Vagina (tissue), 2 donors: ENCODE data around the gene TAL1. TPM values are rescaled to one million over a fixed set of nuclear protein-coding genes. Genes with fewer than 3 reads are reported as not detected.
A peak's percentile ranks its signal among the peaks of the same experiment; 100 is the strongest.

Experiments
- DNase-seq, 2 donors: peaks; one replicate each; pipeline ENCODE4 v3.0.0-alpha.2; 2017; ENCODE audit errors: extremely low spot score in 2 of 2
- H3K27ac ChIP-seq: fragments of 200-600 bp; sonication (generic); one replicate; pipeline ENCODE4 v1.5.1; 2019
- H3K27me3 ChIP-seq: fragments of 200-600 bp; sonication (generic); one replicate; pipeline ENCODE4 v1.5.1; 2019
- H3K36me3 ChIP-seq, 2 donors: fragments of 200-600 bp; sonication (generic); one replicate each; pipeline ENCODE4 v1.5.1; 2017 to 2019
- H3K4me1 ChIP-seq: fragments of 200-600 bp; sonication (generic); one replicate; pipeline ENCODE4 v1.5.1; 2019
- H3K4me3 ChIP-seq, 2 donors: fragments of 200-600 bp; sonication (generic); 1 replicate in 1 of 2; 2 replicates in 1 of 2; pipeline ENCODE4 v1.5.1; 2016 to 2019
- H3K9me3 ChIP-seq: fragments of 200-600 bp; sonication (generic); one replicate; pipeline ENCODE4 v1.5.1; 2019
- POLR2A ChIP-seq, 2 donors: fragments of 450-650 bp; IDR thresholded peaks; one replicate each; pipeline ENCODE4 v1.6.1; 2017; ENCODE audit warnings: antibody characterized with exemption in 2 of 2, mild to moderate bottlenecking in 2 of 2, moderate library complexity in 2 of 2
- POLR2AphosphoS5 ChIP-seq, 2 donors: sonication (generic); formaldehyde crosslinking; IDR thresholded peaks; one replicate each; pipeline ENCODE4 v1.9.0; 2017; ENCODE audit warnings: antibody characterized with exemption in 2 of 2, mild to moderate bottlenecking in 2 of 2, low read depth in 1 of 2; ENCODE audit not compliant: insufficient read depth in 1 of 2
- intact Hi-C: fragments of 100-400 bp; cut with DNase I; formaldehyde crosslinking; loops from one replicate; pipeline ENCODE4 v1.15.1; 2023
- total RNA-seq: library from RNA; depleted of rRNA; stranded (reverse); fragments of >200 nt; gene quantifications from one replicate; pipeline ENCODE4 v1.2.3, GENCODE V29; 2016
- TF ChIP-seq, protein P1 (sequence below), 3 experiments: fragments of 450-650 bp in 2 of 3; fragments of 200-600 bp in 1 of 3; sonication (generic) in 1 of 3; IDR thresholded peaks; one replicate each; pipeline ENCODE4 v1.5.1; 2017 to 2019; ENCODE audit warnings: antibody characterized with exemption in 3 of 3, mild to moderate bottlenecking in 2 of 3, moderate library complexity in 2 of 3

The TAL1 gene
- total RNA-seq, 1 donor from 2014 or later, result 7.1 TPM

DNA sequence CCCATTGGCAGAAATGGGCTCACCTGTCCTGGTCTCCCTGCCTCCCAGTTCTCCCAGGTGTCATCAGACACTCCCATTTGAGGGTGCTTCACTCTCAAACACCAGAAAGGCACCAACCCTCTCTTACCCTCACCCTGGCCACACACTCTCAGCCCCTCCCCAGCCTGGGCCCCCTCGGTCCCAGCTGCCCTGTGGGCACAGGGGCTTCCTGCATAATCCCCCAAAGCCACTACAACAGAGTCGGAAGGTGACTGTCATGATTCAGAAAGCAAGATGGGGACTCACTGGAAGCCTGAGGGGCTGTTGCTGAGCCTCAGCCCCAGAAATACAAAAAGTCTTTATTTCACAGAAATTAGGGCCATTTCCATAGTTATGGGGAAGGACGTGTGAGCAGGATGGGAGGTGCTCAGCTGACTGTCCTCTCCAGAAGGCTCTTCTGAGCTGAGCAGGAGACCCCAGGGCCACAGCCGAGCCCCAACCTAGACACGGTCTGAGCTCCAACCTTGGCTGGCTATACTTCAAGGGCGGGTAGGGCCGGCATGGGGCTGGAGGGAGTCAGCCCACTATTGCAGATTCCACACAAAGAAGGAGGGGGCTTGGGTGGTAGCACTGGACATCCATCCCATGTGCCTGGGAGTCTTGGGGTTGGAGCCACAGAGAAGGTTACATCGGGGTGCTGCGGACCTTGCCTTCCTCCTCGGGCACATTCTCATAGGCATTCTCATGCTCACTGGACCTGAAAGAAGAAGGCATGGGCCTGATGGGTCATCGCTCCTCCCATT is 48.5 kb downstream of the TAL1 start:
- TF ChIP-seq POLR2A (IDR thresholded peaks at IDR 0.05), result no peak
- TF ChIP-seq, protein P1, sequence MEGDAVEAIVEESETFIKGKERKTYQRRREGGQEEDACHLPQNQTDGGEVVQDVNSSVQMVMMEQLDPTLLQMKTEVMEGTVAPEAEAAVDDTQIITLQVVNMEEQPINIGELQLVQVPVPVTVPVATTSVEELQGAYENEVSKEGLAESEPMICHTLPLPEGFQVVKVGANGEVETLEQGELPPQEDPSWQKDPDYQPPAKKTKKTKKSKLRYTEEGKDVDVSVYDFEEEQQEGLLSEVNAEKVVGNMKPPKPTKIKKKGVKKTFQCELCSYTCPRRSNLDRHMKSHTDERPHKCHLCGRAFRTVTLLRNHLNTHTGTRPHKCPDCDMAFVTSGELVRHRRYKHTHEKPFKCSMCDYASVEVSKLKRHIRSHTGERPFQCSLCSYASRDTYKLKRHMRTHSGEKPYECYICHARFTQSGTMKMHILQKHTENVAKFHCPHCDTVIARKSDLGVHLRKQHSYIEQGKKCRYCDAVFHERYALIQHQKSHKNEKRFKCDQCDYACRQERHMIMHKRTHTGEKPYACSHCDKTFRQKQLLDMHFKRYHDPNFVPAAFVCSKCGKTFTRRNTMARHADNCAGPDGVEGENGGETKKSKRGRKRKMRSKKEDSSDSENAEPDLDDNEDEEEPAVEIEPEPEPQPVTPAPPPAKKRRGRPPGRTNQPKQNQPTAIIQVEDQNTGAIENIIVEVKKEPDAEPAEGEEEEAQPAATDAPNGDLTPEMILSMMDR (IDR thresholded peaks at IDR 0.05), result no peak
- TF ChIP-seq POLR2AphosphoS5 (IDR thresholded peaks at IDR 0.05; ENCODE audit: insufficient read depth in 1 of 2, low read depth in 1 of 2), result no peak
- no peak for DNase-seq
- Histone ChIP-seq H3K27ac (no peak overlapping the region), H3K36me3 (no peaks in the 10 kb centered on the region), H3K9me3 (no peaks in the 10 kb centered on the region), H3K4me3 (no peak overlapping the region), H3K4me1 (peaks cover 9% of the 10 kb centered on the region), H3K27me3 (no peaks in the 10 kb centered on the region)
- intact Hi-C loops, result loop anchor here (10.0 kb wide), 2 partner anchors 241 to 541 kb away; no protein-coding TSS in a partner anchor

DNA sequence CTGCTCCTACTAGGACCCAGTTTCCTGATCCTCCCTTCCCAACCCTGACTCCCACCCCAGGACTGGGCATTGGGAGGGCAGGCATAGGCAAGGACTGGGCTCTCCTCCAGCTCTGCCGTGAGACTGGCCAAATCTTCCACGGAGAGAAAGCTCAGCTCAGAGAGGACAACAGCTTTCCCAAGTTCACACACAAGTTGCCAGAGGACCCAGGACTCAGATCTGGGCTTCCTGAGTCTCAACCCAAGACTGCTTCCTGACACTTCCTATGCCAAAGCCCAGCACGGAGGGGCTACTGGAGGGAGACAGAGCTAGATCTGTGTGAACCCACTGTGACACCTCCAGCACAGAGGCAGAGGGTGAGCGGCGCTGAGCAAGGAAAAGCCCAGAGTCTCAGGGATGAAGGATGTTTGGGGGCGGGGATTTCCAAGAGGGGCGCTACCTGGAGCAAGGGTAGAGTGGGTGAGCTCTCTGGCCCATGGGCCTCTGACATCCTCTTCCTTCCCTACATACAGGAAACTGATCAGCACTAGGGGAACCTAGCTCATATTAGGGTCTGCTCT is 49.3 kb downstream of the TAL1 start:
- peak in 1 of 2 donors; percentile 78 for DNase-seq
- H3K4me1 ChIP-seq, result peaks cover 9% of the 10 kb centered on the region
- H3K4me3 ChIP-seq, result no peak overlapping the region
- no peaks in the 10 kb centered on the region for H3K27me3 ChIP-seq
- intact Hi-C loops, result loop anchor here (10.0 kb wide), 2 partner anchors 242 to 542 kb away; no protein-coding TSS in a partner anchor
- no peaks in the 10 kb centered on the region for H3K9me3 ChIP-seq
- TF ChIP-seq POLR2AphosphoS5 (IDR thresholded peaks at IDR 0.05; ENCODE audit: insufficient read depth in 1 of 2, low read depth in 1 of 2) (no peak), POLR2A (IDR thresholded peaks at IDR 0.05) (no peak)
- TF ChIP-seq, protein P1 (IDR thresholded peaks at IDR 0.05), result no peak
- H3K27ac ChIP-seq, result no peak overlapping the region
- H3K36me3 ChIP-seq, result no peaks in the 10 kb centered on the region

DNA sequence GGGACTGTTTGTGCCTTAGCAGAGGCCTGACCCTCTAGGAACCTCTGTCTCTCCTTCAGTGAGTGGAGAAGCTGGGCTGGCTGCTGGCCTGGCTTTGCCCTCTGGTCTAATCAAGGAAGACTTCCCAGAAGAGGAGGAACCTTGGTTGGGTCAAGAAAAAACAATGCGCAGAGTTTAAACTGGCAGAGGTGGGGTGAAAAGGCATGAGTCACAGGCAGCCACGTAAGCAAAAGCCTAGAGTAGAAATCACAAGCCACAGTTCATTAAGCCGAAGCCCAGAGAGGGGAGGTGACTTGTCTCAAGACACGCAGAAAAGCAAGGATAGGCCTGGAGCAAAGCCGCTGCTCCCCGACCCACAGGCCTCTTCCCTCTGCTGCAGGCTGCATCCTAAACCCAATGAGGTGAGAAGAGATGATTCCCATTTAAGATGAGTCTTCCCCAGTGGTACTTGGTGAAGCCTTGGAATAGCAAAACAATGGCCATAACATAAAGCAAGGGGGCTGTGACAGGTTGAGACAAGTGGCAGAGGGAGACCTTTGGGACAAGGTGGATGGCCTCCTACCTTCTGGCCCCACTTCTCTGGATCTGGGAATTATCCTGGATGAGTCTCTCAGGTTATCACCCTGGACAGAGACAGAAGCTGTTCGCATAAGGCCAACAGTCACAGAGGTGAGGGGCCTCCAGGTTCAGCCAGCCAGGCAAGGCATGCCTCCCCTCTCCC is 49.9 kb downstream of the TAL1 start:
- Histone ChIP-seq H3K9me3 (no peaks in the 10 kb centered on the region), H3K4me1 (peaks cover 9% of the 10 kb centered on the region), H3K36me3 (no peaks in the 10 kb centered on the region), H3K4me3 (no peak overlapping the region), H3K27ac (no peak overlapping the region), H3K27me3 (no peaks in the 10 kb centered on the region)
- TF ChIP-seq POLR2A (IDR thresholded peaks at IDR 0.05), result no peak
- TF ChIP-seq, protein P1 (IDR thresholded peaks at IDR 0.05), result no peak
- TF ChIP-seq POLR2AphosphoS5 (IDR thresholded peaks at IDR 0.05; ENCODE audit: insufficient read depth in 1 of 2, low read depth in 1 of 2), result peak in 1 of 2 donors; percentile 18
- peak in 1 of 2 donors; percentile 64 for DNase-seq
- intact Hi-C loops, result loop anchor here (10.0 kb wide), 2 partner anchors 243 to 543 kb away; no protein-coding TSS in a partner anchor

DNA sequence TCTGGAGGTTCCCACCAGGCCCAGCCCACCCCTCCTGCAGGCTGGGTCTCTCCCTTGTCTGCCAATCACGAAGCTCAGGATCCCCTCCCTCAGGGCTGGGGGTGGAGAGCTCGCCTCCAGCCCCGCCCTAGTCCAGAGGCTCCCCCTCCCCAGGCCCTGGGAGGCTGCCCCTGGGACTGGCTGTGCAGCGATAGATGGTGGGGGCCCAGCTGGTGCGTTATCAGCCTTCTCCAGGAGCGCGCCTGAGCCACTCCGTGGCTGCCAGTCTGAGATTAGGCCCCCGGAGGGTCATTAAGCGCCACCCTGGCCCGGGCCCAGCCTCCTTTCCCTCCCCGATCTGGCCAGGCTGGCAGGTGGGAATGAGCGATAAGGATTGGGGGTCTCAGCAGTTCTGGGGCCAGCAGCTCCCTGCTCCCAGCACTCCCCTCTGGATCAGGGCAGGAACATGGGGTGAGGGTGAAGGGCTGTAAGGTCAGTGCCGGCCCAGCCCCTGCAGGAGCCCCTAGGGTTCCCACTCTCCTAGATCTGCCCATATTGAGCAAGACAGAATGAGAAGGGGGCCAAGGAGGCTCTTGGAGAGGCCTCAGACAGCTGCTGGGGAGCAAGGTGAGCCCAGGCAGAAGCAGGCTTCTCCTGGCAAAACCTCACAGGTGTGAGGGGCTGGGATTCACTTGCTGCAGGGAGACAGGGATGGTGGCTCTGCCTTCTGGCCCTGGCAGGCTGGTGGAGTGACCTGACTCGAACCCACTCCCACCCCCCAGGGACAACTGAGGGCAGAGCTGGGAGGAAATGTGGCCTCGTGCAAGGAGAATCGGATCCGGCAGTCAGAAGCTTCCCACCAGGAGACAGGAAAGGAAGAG is 50.7 kb downstream of the TAL1 start:
- DNase-seq, result peak in 1 of 2 donors; percentile 47
- no peaks in the 10 kb centered on the region for H3K27me3 ChIP-seq
- no peaks in the 10 kb centered on the region for H3K36me3 ChIP-seq
- no peak overlapping the region for H3K27ac ChIP-seq
- no peak overlapping the region for H3K4me3 ChIP-seq
- intact Hi-C loops, result loop anchor here (10.0 kb wide), 2 partner anchors 243 to 543 kb away; no protein-coding TSS in a partner anchor
- no peaks in the 10 kb centered on the region for H3K9me3 ChIP-seq
- TF ChIP-seq POLR2A (IDR thresholded peaks at IDR 0.05) (no peak), POLR2AphosphoS5 (IDR thresholded peaks at IDR 0.05; ENCODE audit: insufficient read depth in 1 of 2, low read depth in 1 of 2) (no peak)
- peaks cover 9% of the 10 kb centered on the region for H3K4me1 ChIP-seq
